IPS DF 19.7 (cell line): Measurements from ENCODE around the gene MTMR12.

Source experiments
- DNase-seq: peaks from one replicate; pipeline ENCODE4 v3.0.0-alpha.2; 2013; ENCODE audit warnings: low read depth, low spot score

The MTMR12 gene, protein sequence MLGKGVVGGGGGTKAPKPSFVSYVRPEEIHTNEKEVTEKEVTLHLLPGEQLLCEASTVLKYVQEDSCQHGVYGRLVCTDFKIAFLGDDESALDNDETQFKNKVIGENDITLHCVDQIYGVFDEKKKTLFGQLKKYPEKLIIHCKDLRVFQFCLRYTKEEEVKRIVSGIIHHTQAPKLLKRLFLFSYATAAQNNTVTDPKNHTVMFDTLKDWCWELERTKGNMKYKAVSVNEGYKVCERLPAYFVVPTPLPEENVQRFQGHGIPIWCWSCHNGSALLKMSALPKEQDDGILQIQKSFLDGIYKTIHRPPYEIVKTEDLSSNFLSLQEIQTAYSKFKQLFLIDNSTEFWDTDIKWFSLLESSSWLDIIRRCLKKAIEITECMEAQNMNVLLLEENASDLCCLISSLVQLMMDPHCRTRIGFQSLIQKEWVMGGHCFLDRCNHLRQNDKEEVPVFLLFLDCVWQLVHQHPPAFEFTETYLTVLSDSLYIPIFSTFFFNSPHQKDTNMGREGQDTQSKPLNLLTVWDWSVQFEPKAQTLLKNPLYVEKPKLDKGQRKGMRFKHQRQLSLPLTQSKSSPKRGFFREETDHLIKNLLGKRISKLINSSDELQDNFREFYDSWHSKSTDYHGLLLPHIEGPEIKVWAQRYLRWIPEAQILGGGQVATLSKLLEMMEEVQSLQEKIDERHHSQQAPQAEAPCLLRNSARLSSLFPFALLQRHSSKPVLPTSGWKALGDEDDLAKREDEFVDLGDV

DNA sequence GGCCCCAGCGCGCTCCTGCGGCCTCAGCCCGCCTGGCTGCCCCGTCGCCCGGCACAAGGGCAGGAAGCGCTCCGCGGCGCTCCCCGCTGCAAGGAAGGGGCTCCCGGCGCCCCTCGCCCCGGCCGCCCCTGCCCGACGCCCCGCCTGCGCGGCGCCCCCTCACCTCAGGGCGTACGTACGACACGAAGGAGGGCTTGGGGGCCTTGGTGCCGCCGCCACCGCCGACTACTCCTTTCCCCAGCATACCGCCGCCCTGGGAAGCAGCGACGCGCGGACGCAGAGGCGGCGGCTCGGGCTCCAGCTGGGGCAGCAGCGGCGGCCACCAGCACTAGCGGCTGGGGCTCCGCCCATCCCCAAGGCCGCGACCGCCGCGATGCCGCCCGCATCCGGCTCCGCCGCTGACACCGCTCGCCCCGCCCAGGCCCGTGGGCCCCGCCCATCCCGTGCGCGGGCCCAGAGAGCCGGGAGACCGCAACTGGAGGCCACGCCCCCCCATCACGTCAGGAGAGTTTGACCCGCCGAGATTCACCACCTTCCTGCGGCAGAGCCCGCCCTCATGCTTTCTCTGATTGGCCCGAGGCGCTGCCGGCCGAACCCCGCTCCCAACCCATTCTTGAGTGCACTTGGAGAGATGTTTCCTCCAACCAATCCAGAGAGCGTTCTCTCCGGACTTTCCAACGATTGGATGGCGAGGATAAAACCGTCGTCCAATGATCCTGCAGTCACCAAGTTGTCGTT lies at the start of gene MTMR12:
Gene MTMR12, minus strand, starts transcription at position 345 of the 738 bp plus-strand sequence. Its CDS starts 101 bp downstream, at position 244.
- peak; percentile 97 for DNase-seq

DNA sequence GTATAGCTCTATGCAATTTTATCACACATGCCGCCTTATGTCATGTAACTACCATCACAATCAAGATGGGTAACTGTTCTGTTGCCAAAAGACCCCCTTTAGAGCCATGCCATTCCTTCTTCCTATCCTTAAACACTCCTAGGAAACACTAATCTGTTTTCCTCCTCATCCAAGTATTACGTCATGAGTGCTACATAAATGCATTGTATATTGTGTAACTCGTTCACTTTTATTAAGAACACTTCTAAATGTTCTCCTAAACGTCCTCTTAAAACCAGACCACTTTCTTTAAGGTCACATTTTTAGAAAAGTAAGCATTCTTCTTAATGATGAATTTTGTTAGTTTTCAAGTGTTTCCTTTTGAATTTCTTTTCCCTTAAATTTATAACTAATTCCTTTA lies 49.8 kb upstream of the MTMR12 start:
- DNase-seq = no peak

DNA sequence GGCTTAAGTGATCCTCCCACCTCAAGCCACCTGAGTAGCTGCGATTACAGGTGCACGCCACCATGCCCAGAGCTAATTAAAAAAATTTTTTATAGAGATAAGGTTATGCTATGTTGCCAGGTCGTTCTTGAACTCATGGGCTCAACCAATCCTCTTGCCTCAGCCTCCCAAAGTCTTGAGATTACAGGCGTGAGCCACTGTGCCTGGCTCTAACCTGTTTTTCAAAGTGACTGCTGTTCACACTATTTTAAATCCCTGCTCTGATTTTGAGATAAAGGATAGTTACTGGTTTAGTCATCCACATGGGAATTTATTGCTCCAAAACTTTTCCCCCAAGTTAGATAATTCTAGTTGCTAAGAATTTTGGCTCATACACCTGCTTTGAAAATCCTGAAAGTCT lies 48.2 kb upstream of the MTMR12 start:
- DNase-seq = no peak

DNA sequence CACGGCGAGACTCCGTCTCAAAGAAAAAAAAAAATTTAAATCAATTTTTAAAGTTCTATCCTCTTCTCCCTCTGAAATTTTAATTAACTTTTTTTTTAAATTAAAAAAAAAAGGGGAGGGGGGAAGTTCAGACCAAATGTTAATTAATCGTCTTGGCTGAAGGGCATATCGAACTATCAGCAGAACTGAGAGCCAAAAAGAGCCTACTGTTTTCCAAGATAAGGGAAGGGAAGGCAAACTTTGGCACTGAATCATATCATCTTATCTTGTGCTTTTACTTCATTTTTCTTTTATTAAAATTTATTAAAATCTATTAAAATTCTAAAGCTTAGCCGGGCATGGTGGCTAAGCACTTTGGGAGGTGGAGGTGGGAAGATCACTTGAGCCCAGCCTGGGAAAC lies 45.9 kb upstream of the MTMR12 start:
- DNase-seq = no peak

DNA sequence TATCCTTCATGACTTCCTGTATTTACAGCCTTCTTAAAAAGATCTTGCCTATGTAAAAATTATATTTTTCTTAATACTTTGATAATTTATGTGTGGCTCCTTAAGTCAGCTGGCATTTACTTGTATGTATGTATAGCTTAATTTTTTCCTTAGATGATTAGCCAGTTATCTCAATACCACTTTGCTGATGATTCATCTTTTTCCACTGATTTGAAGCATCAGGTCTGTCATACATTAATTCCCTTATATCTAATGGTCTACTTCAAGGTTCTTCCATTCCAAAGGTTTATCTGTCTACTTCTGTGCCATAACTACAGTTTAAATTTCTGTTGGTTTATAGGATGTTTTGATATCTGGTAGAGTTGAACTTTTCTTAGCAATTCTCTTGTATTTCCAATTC lies 44.9 kb upstream of the MTMR12 start:
- DNase-seq = no peak

DNA sequence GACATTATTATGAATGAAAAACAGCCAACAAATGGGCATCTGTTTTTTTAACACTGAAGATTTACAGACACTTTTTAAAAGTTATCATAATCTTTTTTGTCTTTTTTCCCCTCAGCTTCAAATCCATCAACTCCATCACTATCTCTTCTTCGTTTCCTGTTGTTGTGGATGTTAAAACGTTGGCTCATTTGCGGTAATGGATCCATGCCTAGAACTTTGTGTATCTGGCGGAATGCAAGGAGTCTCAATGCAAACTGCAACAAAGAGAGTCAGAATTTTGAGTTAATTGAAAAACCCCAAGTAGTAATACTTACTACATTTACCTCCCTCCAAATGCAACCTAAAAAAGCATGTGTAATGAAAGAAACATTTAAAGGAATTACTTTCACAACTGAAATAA lies 42.9 kb upstream of the MTMR12 start:
- no peak for DNase-seq

DNA sequence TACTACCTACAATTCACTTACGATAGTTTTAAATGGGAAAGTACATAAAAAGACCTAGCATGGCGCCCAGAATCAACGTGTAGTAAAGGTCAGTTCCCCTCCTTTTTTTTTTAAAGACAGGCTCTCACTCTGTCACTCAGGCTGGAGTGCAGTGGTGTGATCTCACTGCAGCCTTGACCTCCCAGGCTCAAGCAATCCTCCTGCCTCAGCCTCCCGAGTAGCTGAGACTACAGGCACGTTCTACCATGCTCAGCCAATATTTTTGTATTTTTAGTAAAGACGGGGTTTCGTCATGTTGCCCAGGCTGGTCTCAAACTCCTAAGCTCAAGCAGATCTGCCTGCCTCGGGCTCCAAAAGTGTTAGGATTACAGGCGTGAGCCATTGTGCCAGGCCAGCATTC lies 40.7 kb upstream of the MTMR12 start:
- no peak for DNase-seq

DNA sequence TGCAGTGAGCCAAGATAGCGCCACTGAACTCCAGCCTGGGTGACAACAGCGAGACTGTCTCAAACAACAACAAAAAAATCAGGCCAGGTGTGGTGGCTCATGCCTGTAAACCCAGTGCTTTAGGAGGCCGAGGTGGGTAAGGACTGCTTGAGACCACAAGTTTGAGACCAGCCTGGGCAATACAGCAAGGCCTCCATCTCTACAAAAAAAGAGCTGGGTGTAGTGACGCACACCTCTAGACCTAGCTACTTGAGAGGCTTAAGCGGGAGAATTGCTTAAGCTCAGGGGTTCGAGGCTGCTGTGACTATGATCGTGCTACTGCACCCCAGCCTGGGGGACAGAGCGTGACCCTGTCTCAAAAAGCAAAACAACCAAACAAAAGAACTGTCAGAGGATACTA lies 39.9 kb upstream of the MTMR12 start:
- DNase-seq = no peak

DNA sequence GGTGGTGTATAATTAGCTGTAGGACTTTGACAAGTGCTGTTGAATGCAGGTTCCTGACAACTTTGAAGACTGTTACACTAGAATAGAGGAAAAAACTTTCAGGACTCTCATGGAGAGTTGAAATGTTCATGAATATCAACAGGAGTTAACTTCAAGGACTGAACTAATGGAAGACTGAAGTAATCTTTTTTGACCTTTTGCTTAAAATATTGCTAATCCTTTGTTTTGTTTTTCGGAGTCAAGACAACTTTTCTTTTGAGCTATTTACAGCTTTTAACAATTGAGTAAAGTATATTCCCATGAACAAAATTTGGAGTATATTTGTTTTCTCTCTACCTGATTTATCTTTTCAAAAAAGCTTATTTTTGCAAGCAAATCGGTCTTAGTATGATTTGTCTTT lies 34.1 kb upstream of the MTMR12 start:
- DNase-seq = no peak

DNA sequence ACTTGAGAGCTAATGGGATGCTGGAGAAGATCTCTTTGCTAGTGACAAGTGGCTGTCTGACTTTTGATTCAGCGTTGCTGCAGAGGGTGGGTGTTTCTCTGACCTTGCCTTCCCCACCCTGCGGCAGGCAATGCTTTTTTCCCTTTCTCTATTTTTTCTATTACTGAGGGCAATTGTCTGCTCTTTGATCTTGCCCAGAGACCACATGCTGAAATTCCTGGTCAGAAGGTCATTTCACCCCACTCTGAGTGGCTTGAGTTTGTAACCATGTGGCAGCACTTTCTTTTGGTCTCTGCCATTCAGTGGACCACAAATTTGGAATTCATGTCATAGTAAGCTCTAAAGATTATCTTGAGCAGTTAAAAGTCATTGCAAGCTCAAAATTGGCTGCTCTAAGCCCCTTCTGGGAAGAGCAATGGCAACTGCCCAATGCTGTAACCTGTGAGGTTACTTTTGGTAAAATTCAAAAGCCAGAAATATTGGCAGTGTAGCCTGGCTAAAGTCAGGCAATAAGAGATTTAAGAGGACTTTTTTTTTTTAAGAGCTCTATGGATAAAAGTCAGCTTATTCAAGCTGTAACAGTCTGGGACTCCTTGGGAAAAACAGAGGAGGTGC lies 30.4 kb upstream of the MTMR12 start:
- DNase-seq = no peak

DNA sequence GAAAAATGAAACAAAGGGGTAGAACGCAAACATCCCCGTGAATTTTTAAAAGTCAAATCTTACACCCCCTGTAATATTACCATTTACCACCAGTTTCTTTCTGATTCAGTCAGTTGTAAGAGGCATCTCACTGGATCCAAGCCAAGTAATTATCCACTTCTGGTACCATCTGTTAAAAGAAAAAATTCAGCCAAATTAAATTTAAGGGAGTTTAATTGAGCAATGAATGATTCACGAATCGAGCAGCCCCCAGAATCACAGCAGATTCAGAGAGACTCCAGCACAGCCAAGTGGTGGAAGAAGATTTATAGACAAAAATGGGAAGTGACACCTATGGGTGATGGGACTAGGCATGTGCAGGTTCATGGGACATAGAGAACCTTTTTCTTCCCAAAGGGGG lies 29.9 kb upstream of the MTMR12 start:
- DNase-seq = no peak

DNA sequence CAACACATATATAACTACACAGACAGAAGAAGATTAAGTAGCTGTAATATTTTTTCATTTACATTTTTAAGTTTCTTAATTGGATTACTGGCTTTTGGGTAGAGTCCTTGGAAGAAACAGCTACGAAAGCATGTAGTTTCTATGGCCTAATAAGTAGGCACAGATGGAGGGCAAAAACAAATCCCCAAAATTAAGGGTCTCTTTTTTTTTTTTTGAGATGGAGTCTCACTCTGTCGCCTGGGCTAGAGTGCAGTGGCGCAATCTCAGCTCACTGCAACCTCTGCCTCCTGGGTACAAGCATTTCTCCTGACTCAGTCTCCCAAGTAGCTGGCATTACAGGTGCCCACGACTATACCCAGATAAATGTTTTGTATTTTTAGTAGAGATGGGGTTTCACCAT lies 27.1 kb upstream of the MTMR12 start:
- no peak for DNase-seq

DNA sequence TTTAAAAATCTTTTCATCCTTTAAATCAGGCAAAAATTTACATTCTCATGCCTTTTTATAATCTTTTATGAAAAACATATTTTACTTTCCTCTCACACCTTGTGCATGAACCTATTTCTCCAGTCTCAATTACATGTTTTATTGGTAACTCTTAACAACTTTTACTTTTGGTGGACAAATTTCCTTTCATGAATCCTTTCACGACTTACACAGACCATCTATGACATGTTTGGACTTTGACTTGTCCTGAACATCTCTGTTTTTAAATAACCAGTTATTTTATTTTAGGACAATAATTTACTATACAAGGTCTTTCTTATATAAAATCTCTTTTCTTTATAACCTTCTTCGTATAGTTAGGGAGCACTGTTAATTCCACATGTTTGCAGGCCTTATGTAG lies 26.5 kb upstream of the MTMR12 start:
- no peak for DNase-seq

DNA sequence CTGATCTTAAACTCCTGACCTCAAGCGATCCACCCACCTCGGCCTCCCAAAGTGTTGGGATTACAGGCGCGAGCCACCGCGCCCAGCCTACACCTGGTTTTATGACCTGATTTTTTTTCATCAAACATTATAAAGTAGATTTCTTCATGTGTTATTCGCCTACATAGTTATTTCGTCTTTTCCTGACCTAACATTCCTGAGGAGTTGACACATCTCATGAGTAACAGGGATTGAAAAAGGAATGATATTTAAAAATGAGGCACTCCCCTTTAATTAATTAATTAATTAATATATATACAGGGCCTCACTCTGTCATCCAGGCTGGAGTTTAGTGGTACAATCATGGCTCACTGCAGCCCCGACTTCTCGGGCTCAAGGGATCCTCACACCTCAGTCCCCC lies 20.2 kb upstream of the MTMR12 start:
- no peak for DNase-seq

DNA sequence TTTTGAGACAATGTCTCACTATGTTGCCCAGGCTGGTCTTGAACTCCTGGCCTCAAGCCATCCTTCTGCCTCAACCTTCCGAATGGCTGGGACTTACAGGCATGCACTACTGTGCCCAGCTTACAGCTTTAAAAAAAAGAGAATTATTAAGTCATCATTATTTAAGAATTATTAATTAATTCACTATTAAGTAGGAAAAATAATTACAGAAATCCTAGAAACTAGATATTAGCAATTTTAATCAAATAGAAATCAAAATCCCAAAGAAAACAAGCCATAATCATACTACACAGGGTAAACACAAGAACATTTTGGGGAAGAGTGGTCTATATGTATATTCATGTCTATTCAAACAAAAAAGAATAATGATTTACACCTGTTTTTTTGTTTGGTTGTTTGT lies 19.6 kb upstream of the MTMR12 start:
- DNase-seq = no peak

DNA sequence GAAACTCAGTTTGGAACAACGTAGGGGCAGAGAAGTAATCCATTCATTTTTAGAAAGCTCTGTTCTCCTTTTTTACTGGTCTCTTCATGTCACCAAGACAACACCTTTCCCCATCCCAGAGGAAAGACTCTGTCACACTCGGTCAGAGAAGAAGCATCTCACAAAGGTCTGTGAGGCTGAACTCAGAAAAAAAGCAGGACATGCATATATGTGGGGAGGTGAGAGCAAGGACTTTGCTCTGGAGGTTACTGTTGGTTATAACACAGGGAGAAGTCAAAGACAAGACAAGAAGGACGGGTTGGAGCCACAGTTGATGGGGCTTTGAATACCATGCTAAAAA lies 19.2 kb upstream of the MTMR12 start:
- DNase-seq = no peak

DNA sequence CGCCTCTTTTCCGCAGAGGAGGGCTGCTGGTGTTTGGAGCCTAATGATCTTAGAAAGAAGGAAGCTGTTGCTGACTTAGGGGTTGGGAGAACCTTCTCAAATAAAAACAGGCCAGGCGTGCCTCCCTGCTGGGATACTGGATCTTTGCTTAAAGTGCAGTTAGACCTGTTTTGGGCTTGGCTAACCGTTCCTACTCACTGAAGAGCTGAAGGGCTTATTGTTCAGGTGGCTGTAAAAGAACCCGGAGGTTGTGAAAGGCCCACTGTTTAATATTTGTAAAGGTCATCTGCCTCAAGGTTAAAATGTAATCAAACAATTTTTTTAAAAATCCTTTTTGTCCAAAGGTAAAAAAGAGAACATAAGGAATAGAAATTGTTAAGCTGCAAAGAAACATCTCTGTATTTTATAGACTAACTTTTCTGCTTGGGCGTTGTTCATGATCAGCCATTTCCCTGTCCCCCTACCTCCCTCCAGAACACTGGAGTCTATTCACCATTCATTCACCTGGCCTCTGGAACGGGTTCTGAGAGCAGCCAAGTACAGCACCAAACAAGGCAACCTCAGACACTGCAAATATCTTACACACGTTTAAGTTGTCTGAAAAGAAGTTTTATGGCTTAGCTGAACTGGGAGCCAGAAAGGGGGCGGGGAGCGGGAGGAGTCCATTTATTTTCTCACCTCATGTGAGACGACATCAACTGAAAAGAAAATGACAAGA lies 18.6 kb upstream of the MTMR12 start:
- DNase-seq = no peak

DNA sequence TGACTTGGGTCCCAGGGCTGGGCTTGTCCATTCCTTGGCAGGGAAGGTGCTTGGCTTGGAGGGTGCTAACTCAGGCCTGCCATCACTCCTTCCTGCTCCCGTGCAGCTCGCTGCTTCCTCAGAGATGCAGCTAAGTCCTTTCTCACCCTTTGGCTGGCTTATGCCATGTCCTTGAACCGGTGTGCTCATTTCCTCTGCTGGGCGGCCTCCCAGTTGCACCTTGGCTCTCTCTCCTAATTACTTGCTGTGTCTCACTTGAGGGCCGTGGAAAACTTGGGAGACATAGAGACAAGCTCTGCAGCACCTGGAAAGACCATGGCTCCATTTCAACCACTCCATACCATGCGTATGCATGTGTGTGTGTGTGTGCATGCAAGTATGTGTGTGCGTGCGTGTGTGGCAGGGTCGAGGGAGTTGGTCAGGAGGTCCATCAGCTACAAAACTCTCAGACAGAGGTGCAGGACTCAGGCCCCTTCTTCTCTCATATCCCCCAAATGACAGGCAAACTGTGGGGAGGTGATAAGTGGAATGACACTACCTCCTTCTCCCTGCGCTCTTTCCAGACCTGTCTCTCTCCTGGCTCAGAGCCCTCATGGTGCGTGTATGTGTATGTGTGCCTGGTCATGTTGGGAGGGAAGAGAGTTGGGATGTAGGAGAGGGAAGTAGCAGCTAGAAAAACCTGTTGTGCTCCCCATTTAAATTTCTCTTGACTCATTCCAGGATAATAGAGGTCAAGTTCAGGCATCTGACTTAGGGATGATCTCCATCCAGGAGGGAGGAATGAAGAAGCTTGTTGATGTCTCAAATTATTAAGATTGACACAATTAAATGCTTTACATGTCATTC lies 17.6 kb upstream of the MTMR12 start:
- no peak for DNase-seq

DNA sequence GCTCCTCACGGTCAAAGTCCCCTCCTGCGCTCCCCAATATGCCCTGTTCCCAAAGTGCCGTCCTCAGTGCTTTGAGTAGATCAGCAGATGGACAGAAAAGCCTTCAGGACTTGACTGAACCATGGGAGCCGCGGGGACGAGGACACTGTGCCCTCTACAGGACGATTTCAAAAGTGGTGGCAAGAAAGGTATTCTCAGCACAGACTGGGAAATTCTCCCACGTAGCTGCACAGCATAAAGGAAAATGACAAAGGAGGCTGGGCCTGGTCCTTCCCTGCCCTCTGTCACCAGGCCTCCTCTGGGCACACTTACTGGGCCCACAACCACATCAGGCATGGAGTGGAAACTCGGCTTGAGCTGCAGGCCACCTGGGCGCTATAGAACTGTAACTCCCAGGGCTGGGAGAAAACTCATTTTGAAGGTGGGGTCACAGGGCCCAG lies 16.7 kb upstream of the MTMR12 start:
- peak; percentile 40 for DNase-seq

DNA sequence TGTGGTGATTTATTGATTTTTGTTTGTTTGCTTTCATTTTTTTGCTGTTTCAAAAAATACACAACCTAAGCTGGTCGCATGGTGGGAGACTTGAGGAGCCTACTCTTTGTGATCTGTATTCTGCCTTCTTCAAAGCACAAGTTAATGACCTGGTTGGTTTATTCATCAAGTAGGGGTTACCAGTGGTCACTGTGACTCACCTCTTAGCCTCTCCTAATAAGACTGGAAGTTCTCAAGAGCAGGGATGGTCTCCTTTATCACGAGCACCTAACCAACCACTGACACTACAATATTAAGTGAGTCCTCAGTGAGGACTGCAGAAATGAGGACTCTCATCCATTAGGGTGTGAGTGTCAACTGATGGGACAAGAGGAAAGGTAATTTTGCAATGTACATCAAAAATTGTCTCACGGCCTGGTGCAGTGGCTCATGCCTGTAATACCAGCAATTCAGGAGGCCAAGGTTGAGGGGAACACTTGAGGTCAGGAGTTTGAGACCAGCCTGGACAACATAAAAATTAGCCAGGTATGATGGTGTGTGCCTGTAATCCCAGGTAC lies 13.6 kb upstream of the MTMR12 start:
- DNase-seq = no peak
